Lung (tissue), 12 donors: ENCODE measurements around the gene CPM. TPM values are rescaled to one million over a fixed set of nuclear protein-coding genes. Genes with fewer than 3 reads are reported as not detected.

ENCODE experiments used
- ATAC-seq: fragments of 200-7000 bp; cut with Tn5 transposase; one replicate; pipeline ENCODE4 v1.9.1; 2020; ENCODE audit warnings: moderate number of reproducible peaks; ENCODE audit not compliant: insufficient read depth, low FRiP score
- DNase-seq, 3 donors: peaks; one replicate each; pipeline ENCODE4 v3.0.0-alpha.2; 2013 to 2017
- H3K27ac ChIP-seq, 2 donors: one replicate each; pipeline ENCODE4 v1.5.1; 2013; ENCODE audit warnings: mild to moderate bottlenecking in 2 of 2, moderate library complexity in 2 of 2, control low read depth in 1 of 2, inconsistent platforms in 1 of 2, low read depth in 1 of 2, low read length in 1 of 2
- H3K27me3 ChIP-seq, 3 donors: one replicate each; pipeline ENCODE4 v1.5.1; 2013; ENCODE audit warnings: low read length in 2 of 3; ENCODE audit not compliant: control insufficient read depth in 3 of 3, insufficient read depth in 3 of 3
- H3K36me3 ChIP-seq, 4 donors: one replicate each; pipeline ENCODE4 v1.5.1; 2013; ENCODE audit warnings: low read length in 4 of 4, mild to moderate bottlenecking in 1 of 4, moderate library complexity in 1 of 4; ENCODE audit not compliant: control insufficient read depth in 4 of 4, insufficient read depth in 4 of 4
- H3K4me1 ChIP-seq, 5 donors: one replicate each; pipeline ENCODE4 v1.5.1; 2013; ENCODE audit warnings: low read length in 5 of 5, mild to moderate bottlenecking in 2 of 5, moderate library complexity in 1 of 5; ENCODE audit not compliant: control insufficient read depth in 5 of 5, insufficient read depth in 5 of 5
- H3K4me3 ChIP-seq: one replicate; pipeline ENCODE4 v1.5.1; 2013; ENCODE audit warnings: mild to moderate bottlenecking, control low read depth, moderate library complexity
- H3K9ac ChIP-seq, 2 donors: one replicate each; pipeline ENCODE4 v1.5.1; 2013; ENCODE audit warnings: low read length in 2 of 2, control low read depth in 1 of 2; ENCODE audit not compliant: insufficient read depth in 1 of 2
- H3K9me3 ChIP-seq, 4 donors: one replicate each; pipeline ENCODE4 v1.5.1; 2013; ENCODE audit warnings: low read length in 3 of 4, mild to moderate bottlenecking in 1 of 4, moderate library complexity in 1 of 4; ENCODE audit not compliant: control insufficient read depth in 4 of 4, insufficient read depth in 3 of 4
- WGBS, 2 donors: extraction: QIAGEN DNeasy Blood & Tissue Kit; methylation state at CpG; one replicate each; pipeline ENCODE4 v1.1.7; 2013; 5-methylcytosine and 5-hydroxymethylcytosine counted together
- polyA plus RNA-seq, 2 donors: library from polyadenylated mRNA; stranded (reverse); fragments of 200-250 nt; gene quantifications; one replicate each; pipeline ENCODE4 v1.2.1, GENCODE V29; 2013
- total RNA-seq, 2 donors: library from RNA; depleted of rRNA in 1 of 2; stranded (reverse); fragments of >200 nt in 1 of 2; gene quantifications; one replicate each; pipeline ENCODE4 v1.2.1, GENCODE V29; 2014 to 2021
- TF ChIP-seq, protein P1 (sequence below): IDR thresholded peaks from 2 replicates; pipeline ENCODE4 v1.5.1; 2012; ENCODE audit warnings: mild to moderate bottlenecking; ENCODE audit errors: control extremely low read depth, extremely low read depth
- donor health status: control.
- donor health status: control.
- donor health status: Bipolar disorder and iron deficiency.
- donor health status: healthy.
- donor health status: DM: yes; HTN: yes; CAD: no.

The CPM gene
- total and polyA plus RNA-seq, 4 donors: 66.6 to 241 (median 136) TPM

DNA sequence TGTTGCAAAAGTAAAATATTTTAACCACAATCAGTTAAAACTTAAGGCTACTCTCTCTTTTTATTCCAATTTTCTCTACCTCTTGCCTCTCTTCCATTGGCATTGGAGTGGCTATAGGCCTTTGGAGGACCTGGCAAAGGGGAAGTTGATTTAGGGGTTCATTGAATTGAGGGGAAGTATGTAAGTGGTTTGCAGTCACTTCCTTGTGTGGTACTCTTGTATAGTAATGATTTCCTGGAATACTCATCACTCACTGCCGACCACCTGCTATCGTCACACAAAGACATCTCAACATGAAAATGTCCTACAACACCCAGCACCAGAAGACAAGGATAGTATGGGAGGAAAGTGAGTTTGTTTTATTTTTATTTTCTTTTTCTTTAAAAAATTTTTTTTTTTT lies 45.7 kb upstream of the CPM start:
- no peak overlapping the region for H3K27ac ChIP-seq
- H3K9me3 ChIP-seq: peaks cover 0 to 8% (median 0%) of the 10 kb centered on the region in 4 donors
- no peak for ATAC-seq

DNA sequence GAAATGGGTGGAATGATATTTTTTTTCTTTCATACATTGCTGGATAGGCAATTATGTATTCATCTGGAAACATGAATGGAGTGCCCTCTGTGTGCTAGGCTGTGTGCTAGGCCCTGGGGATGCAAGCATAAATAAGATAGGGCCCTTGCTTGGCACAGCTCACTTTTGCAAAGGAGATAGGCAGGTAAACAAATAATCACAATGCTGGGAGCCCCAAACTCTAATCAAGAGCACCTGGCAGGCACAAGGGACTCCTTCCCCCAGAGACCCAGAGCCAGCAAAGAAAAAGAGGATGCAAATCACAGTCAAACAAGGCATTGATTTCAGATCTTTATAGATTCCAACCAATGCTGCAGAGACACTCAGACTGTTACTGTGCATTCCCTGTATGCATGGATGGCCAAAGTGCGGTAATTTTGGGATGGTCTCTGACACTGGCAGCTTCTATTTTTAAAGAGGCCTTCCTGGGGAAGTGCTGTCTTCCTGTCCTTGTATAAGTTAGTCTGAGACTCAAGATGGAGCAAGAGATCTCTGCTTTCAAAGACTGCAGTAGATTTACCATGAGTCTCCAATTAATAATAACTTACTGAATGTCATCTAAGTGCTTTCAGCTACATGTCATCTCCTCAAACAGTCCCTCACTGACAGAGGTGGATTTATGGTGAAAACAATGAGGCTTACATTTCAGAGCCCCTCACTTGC lies 45.1 kb upstream of the CPM start:
- 22 to 53% methylated on average over 1 of the region's 1 CpG for WGBS, 2 donors
- no peaks in the 10 kb centered on the region for H3K36me3 ChIP-seq
- H3K9ac ChIP-seq: no peak overlapping the region
- H3K27me3 ChIP-seq: no peaks in the 10 kb centered on the region
- TF ChIP-seq, protein P1, sequence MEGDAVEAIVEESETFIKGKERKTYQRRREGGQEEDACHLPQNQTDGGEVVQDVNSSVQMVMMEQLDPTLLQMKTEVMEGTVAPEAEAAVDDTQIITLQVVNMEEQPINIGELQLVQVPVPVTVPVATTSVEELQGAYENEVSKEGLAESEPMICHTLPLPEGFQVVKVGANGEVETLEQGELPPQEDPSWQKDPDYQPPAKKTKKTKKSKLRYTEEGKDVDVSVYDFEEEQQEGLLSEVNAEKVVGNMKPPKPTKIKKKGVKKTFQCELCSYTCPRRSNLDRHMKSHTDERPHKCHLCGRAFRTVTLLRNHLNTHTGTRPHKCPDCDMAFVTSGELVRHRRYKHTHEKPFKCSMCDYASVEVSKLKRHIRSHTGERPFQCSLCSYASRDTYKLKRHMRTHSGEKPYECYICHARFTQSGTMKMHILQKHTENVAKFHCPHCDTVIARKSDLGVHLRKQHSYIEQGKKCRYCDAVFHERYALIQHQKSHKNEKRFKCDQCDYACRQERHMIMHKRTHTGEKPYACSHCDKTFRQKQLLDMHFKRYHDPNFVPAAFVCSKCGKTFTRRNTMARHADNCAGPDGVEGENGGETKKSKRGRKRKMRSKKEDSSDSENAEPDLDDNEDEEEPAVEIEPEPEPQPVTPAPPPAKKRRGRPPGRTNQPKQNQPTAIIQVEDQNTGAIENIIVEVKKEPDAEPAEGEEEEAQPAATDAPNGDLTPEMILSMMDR: no peak
- peaks cover 0 to 7% (median 0%) of the 10 kb centered on the region in 5 donors for H3K4me1 ChIP-seq
- no peak overlapping the region for H3K4me3 ChIP-seq
- ATAC-seq (no peak), DNase-seq (no peak)
- H3K27ac ChIP-seq: no peak overlapping the region
- H3K9me3 ChIP-seq: peaks cover 0 to 4% (median 0%) of the 10 kb centered on the region in 4 donors

More for the DNA sequence above, 45.7 kb upstream of the CPM start:
- TF ChIP-seq, protein P1: no peak
- DNase-seq: no peak
- H3K36me3 ChIP-seq: no peaks in the 10 kb centered on the region
- peaks cover 0 to 7% (median 0%) of the 10 kb centered on the region in 5 donors for H3K4me1 ChIP-seq
- 32 to 47% methylated on average over 2 of the region's 2 CpGs for WGBS, 2 donors
- H3K27me3 ChIP-seq: no peaks in the 10 kb centered on the region
- no peak overlapping the region for H3K9ac ChIP-seq
- H3K4me3 ChIP-seq: no peak overlapping the region

DNA sequence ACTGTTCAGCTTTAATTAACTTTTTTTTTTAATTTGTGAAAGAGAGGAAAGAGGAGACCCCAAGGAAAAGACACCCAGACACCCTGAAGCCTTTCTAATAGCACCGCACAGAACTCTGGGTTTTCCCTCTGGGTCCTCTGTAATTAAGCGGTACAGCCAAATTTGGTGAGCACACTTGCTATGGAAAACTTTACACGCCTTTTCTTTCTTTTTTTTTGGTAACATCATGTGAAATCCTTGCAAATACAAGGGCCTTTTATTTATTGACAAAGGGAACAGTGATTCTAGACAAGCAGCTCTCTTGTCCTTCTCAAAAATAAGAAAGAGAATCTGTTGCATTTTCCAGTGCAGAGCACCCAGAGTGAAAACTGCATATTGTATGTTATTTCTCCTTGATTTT lies 44.4 kb upstream of the CPM start:
- TF ChIP-seq, protein P1: no peak
- ATAC-seq (no peak), DNase-seq (no peak)
- no peak overlapping the region for H3K4me3 ChIP-seq
- H3K27ac ChIP-seq: no peak overlapping the region
- H3K9ac ChIP-seq: no peak overlapping the region
- peaks cover 0 to 7% (median 0%) of the 10 kb centered on the region in 5 donors for H3K4me1 ChIP-seq
- no peaks in the 10 kb centered on the region for H3K9me3 ChIP-seq
- no peaks in the 10 kb centered on the region for H3K36me3 ChIP-seq
- no peaks in the 10 kb centered on the region for H3K27me3 ChIP-seq
- 81 to 84% methylated on average over 3 of the region's 3 CpGs for WGBS, 2 donors
